Stimulated activated CD8-positive, alpha-beta memory T cell treated with anti-CD3 and anti-CD28 coated beads, Interleukin-12 subunit alpha, Interleukin-12 subunit beta, amount 100 ng/mL, for 24 hours (primary cell): ENCODE measurements around the gene LTBP1.

Source experiments
- DNase-seq: peaks from one replicate; pipeline ENCODE4 v3.0.0-alpha.2; 2020; ENCODE audit errors: extremely low read depth

LTBP1 gene

GRCh38 chr2:33202641-33203522 lies 256.1 kb downstream of the LTBP1 start:
- no peak for DNase-seq

GRCh38 chr2:33204945-33205344 lies 258.2 kb downstream of the LTBP1 start:
- DNase-seq, result no peak

- no peak for DNase-seq
Observed at GRCh38 chr2:33205693-33206434, 259.1 kb downstream of the LTBP1 start.

GRCh38 chr2:33207151-33207740 lies 260.5 kb downstream of the LTBP1 start:
- no peak for DNase-seq

- no peak for DNase-seq
Observed at GRCh38 chr2:33208400-33208799, 261.6 kb downstream of the LTBP1 start.

GRCh38 chr2:33209976-33210375 lies 263.2 kb downstream of the LTBP1 start:
- no peak for DNase-seq

GRCh38 chr2:33210626-33211025 lies 263.9 kb downstream of the LTBP1 start:
- no peak for DNase-seq

- no peak for DNase-seq
Observed at GRCh38 chr2:33212151-33212550, 265.4 kb downstream of the LTBP1 start.

- no peak for DNase-seq
Observed at GRCh38 chr2:33213244-33213643, 266.5 kb downstream of the LTBP1 start.

GRCh38 chr2:33213648-33214047 lies 266.9 kb downstream of the LTBP1 start:
- no peak for DNase-seq

GRCh38 chr2:33214436-33214835 lies 267.7 kb downstream of the LTBP1 start:
- DNase-seq, result no peak

- DNase-seq, result no peak
Observed at GRCh38 chr2:33214857-33215256, 268.1 kb downstream of the LTBP1 start.

GRCh38 chr2:33215299-33215698 lies 268.5 kb downstream of the LTBP1 start:
- no peak for DNase-seq

- no peak for DNase-seq
Observed at GRCh38 chr2:33215983-33216382, 269.2 kb downstream of the LTBP1 start.

GRCh38 chr2:33216508-33217182 lies 269.9 kb downstream of the LTBP1 start:
- no peak for DNase-seq

- DNase-seq, result no peak
Observed at GRCh38 chr2:33217406-33217805, 270.7 kb downstream of the LTBP1 start.

- no peak for DNase-seq
Observed at GRCh38 chr2:33219114-33219513, 272.4 kb downstream of the LTBP1 start.

GRCh38 chr2:33219850-33220275 lies 273.1 kb downstream of the LTBP1 start:
- no peak for DNase-seq

GRCh38 chr2:33220533-33220932 lies 273.8 kb downstream of the LTBP1 start:
- DNase-seq, result no peak

- DNase-seq, result no peak
Observed at GRCh38 chr2:33221046-33221784, 274.5 kb downstream of the LTBP1 start.

GRCh38 chr2:33222309-33222708 lies 275.6 kb downstream of the LTBP1 start:
- DNase-seq, result no peak
